NT2/D1 (cell line): ENCODE results near the gene ABCC10.

Source experiments
- SUZ12 ChIP-seq: IDR thresholded peaks from 2 replicates; pipeline ENCODE4 v1.6.1; 2011; ENCODE audit not compliant: insufficient read length, insufficient read depth; ENCODE audit errors: extremely low read depth
- ZNF274 ChIP-seq: IDR thresholded peaks from 2 replicates; pipeline ENCODE4 v1.6.1; 2011; ENCODE audit warnings: mild to moderate bottlenecking, low read depth, low read length

DNA sequence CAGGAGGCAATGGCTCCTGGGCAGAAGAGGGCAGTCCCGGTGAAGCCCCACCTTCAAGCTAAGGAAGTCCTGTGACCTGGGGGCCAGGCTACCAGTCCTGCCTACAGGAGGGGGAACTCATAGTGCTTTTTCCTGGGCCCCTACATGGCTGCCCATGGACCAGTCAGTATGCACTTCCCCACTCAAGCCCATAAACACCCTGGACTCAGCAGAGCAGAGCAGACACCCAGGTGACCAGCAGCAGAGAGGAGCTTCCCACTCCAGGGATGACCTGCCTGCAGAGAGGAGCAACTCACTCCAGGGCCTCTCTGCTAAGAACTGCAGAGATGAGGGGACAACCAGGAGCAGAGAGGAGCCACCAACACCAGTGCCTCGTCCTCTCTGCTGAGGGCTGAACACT is 14.3 kb upstream of the ABCC10 start:
- TF ChIP-seq ZNF274 (no peak), SUZ12 (no peak)
